NB4 (cell line): Measurements from ENCODE around the gene EDN2.

Source experiments
- DNase-seq: peaks from one replicate; pipeline ENCODE4 v3.0.0; 2010; ENCODE audit warnings: low read depth
- H3K4me3 ChIP-seq: one replicate; pipeline ENCODE4 v1.5.1; 2011; ENCODE audit warnings: mild to moderate bottlenecking, low read depth, low read length, moderate library complexity
- MAX ChIP-seq: IDR thresholded peaks from 2 replicates; pipeline ENCODE4 v1.6.1; 2011; ENCODE audit warnings: low read depth, low read length
- MYC ChIP-seq: IDR thresholded peaks from 2 replicates; pipeline ENCODE4 v1.6.1; 2011; ENCODE audit warnings: low read depth, low read length
- POLR2A ChIP-seq: IDR thresholded peaks from 2 replicates; pipeline ENCODE4 v1.6.1; 2011; ENCODE audit warnings: mild to moderate bottlenecking; ENCODE audit not compliant: insufficient read length; ENCODE audit errors: extremely low read depth
- TF ChIP-seq, protein P1 (sequence below): IDR thresholded peaks from one replicate; pipeline ENCODE4 v1.5.1; 2012; ENCODE audit warnings: low read depth, low read length

Gene EDN2

GRCh38 chr1:41524676-41525675 is 40.5 kb upstream of the EDN2 start:
- no peak overlapping the region for H3K4me3 ChIP-seq
- no peak for DNase-seq
- no peak for TF ChIP-seq MAX
- TF ChIP-seq, protein P1, sequence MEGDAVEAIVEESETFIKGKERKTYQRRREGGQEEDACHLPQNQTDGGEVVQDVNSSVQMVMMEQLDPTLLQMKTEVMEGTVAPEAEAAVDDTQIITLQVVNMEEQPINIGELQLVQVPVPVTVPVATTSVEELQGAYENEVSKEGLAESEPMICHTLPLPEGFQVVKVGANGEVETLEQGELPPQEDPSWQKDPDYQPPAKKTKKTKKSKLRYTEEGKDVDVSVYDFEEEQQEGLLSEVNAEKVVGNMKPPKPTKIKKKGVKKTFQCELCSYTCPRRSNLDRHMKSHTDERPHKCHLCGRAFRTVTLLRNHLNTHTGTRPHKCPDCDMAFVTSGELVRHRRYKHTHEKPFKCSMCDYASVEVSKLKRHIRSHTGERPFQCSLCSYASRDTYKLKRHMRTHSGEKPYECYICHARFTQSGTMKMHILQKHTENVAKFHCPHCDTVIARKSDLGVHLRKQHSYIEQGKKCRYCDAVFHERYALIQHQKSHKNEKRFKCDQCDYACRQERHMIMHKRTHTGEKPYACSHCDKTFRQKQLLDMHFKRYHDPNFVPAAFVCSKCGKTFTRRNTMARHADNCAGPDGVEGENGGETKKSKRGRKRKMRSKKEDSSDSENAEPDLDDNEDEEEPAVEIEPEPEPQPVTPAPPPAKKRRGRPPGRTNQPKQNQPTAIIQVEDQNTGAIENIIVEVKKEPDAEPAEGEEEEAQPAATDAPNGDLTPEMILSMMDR: no peak
- TF ChIP-seq MYC: no peak
- no peak for TF ChIP-seq POLR2A

DNA sequence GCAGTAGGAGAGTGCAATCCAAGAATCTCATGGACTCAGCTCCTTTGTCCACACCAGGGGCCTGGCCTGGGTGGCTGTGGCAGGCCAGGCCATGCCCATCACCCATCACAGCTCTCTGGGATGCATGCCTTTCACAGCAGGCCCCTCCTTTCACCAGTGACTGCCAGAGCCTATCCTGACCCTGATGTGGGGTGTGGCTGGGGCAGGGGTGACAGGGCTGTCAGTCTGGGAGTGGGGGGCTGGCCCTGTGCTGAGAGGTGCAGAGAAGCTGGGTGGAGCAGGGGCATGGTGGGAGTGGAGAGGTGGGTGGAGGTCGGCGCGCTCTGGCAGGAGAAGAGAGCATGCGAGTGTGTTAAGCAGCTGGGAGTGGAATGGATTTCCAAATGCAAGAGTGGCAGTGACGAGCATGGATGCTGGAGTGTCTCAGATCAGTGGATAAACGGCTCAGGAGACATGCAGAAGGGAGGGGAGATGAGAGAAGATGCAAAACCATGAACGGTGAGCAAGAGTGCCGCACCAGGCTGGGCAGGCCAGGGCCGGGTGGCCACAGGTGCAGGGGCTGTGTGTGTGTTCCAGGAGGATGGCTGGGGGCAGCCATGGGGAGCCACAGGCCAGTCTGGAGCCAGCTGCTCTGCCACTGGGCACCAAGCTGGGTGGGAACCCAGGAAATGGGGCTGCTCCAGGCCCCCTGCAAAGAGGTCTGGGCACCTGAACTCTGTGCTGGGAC is 39.6 kb upstream of the EDN2 start:
- no peak for DNase-seq
- TF ChIP-seq, protein P1: no peak
- TF ChIP-seq MAX: no peak
- TF ChIP-seq POLR2A: no peak
- no peak for TF ChIP-seq MYC
- H3K4me3 ChIP-seq: no peak overlapping the region

DNA sequence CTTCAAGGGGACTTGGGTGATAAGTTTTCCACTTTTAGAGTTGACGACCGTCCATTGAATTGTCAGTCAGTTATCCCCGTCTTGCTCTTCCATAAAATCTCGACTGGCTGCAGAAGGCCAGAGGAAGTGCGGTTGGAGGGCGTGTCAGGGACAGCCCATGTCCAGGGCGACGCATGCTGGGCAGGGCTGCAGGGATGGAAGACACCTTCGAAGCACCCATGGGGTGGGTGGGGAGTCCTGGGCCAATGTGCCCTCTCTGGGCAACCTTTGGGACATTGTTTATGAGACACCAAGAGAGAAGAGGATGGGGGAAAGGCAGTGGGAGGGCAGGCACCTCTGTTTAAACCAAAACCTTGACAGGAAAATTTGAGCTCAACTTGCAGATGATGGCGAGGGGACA is 38.6 kb upstream of the EDN2 start:
- no peak for TF ChIP-seq MAX
- no peak for TF ChIP-seq POLR2A
- TF ChIP-seq, protein P1: no peak
- no peak for TF ChIP-seq MYC
- no peak for DNase-seq
- no peak overlapping the region for H3K4me3 ChIP-seq

DNA sequence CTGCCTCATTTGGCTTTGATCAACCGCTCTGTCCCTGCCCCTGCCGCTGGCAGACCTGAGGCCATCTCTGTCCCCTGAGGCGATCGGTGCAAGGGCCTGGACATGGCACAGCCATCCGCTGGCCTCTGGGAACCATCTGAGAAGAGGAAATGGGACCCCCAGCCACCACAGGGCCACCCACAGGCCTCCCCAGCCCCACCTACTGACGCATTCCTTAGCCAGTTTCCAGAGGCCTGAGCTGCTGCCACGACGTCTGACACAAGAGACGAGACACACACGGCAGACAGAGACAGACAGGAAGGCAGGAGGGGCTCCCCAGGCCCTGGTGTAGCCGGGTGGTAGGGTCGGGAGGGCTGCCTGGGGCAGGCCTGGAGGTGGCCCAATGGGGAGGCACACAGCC is 37.3 kb upstream of the EDN2 start:
- H3K4me3 ChIP-seq: no peak overlapping the region
- no peak for DNase-seq
- no peak for TF ChIP-seq POLR2A

- DNase-seq: peak; percentile 13
- TF ChIP-seq MYC (no peak), MAX (no peak), POLR2A (no peak)
- TF ChIP-seq, protein P1: no peak
- no peak overlapping the region for H3K4me3 ChIP-seq
These were observed 36.7 kb upstream of the EDN2 start for GRCh38 chr1:41520951-41521752.
